AG09319 (cell line): Measurements from ENCODE around the gene SLC22A7.

ENCODE experiments used
- DNase-seq: peaks from one replicate; pipeline ENCODE4 v3.0.0-alpha.2; 2010; ENCODE audit warnings: low read depth; ENCODE audit errors: extremely low read depth
- TF ChIP-seq, protein P1 (sequence below): IDR thresholded peaks from 2 replicates; pipeline ENCODE4 v1.5.1; 2011; ENCODE audit warnings: low read depth, mild to moderate bottlenecking, inconsistent platforms, low read length, moderate library complexity

Gene SLC22A7

DNA sequence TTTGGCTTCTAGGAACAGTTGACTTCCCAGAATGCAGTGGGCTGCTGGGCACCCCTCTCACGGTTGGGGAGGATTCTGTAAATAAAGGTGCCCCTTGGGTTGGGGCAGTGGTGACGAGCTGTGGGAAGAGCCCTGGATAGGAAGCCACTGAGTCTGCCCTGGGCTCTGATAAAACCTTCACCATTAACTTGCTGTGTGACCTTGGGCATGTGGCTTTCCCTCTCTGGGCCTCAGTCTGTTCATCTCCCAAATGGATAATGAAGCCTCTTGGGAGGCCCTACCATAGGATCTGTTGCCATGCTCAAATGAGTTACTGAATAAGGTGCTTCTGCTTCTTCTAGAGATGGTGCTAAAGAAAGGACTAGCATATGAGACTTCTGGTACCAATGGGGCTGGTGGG, 6.8 kb downstream of the SLC22A7 start:
- TF ChIP-seq, protein P1, sequence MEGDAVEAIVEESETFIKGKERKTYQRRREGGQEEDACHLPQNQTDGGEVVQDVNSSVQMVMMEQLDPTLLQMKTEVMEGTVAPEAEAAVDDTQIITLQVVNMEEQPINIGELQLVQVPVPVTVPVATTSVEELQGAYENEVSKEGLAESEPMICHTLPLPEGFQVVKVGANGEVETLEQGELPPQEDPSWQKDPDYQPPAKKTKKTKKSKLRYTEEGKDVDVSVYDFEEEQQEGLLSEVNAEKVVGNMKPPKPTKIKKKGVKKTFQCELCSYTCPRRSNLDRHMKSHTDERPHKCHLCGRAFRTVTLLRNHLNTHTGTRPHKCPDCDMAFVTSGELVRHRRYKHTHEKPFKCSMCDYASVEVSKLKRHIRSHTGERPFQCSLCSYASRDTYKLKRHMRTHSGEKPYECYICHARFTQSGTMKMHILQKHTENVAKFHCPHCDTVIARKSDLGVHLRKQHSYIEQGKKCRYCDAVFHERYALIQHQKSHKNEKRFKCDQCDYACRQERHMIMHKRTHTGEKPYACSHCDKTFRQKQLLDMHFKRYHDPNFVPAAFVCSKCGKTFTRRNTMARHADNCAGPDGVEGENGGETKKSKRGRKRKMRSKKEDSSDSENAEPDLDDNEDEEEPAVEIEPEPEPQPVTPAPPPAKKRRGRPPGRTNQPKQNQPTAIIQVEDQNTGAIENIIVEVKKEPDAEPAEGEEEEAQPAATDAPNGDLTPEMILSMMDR: no peak
- DNase-seq: no peak

DNA sequence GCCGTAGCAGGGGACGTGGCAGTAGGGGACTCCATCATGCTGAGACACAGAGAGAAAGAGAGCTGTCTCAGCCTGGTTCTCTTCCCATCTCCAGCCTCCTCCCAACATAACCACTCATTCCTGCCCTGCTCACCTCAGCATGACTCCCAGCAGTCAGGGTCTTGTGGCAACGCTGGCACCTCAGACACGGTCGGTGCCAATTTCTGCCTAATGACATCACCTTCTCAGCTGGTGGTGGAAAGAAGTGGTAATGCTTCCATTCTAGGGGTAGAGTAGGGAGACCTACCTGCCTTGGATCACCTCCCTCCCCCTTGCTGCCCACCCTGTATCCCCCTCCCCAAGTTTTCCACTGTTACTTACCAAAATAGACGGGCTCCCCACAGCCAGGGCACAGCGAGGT, 8.0 kb downstream of the SLC22A7 start:
- TF ChIP-seq, protein P1: no peak
- DNase-seq: no peak

DNA sequence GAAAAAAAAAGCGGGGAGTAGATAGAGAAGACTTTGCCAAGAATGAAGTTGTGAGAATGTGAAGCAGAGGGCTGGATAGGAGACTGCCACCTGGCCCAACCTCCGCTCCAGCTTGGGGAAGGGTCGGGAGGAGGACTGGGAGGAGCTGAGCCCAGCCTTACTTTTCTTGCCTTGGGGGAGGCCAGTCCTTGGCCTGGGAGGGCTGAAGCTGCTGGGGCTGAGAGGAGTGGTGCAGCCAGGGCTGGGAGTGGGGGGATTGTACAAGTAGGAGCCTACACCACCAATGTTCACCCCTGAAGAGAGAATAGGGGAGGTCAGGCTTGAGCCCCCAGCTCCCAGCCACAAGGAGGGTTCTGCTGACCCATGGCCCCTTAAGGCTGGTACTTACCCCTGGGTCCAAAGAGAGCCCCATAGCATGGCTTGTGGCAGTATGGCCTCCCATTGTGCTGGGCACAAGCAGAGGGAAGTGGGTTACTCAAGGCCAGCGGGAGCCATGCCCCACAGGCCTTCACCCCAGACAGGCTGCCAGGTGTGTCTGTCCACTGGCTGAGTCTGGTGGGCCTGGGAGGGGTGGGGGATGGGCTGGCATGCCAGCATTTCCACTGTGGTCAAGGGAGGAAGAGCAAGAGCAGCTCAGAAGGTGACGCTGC, 9.5 kb downstream of the SLC22A7 start:
- no peak for DNase-seq

DNA sequence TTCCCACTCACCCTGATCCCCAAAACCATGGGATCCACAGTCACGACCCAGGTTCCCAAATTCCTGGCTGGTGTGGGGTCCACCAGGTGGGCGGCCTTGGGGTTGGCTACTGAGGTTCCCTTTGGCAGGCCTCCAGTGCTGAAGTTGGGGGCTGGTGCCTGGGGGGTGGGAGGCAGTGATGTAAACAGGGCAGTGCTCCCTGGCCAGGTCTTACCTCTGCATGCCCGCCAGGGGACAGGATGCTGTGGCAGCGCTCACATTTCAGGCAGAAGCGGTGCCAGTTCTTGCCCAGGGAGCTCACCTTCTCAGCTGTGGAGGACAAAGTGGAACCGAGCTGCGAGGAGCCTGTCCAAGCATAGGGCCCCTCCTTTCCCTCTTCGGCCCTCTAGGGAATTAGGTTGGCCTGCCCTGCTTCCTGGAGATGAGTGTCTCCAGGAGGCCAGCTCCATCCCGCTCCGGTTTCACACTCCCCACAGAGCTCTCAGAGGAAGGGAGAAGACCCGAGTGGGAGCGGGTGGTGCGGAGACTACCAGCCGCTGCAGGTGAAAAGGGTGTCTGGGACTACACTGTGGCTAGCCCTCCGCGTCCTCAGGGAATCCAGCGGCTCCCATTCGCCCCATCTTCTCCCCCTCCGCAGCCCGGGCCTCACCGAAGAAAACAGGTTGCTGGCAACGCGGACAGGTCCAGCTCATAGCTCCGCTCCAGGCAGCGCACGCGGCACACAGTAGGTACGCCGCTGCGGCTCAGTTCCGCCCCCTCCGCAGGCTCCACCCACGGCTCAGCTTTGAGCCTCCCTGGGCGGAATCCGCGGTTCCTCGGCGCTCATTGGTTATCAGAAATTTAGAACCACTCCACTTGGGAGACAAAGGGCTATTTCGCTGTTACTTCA, 10.3 kb downstream of the SLC22A7 start, which contains the start of gene CRIP3:
Gene CRIP3, minus strand, starts transcription at position 726 of the 889 bp plus-strand sequence. Its CDS starts 34 bp downstream, at position 692.
- TF ChIP-seq, protein P1: peak; percentile 7
- no peak for DNase-seq

More for the DNA sequence above, 9.5 kb downstream of the SLC22A7 start:
- TF ChIP-seq, protein P1: no peak

DNA sequence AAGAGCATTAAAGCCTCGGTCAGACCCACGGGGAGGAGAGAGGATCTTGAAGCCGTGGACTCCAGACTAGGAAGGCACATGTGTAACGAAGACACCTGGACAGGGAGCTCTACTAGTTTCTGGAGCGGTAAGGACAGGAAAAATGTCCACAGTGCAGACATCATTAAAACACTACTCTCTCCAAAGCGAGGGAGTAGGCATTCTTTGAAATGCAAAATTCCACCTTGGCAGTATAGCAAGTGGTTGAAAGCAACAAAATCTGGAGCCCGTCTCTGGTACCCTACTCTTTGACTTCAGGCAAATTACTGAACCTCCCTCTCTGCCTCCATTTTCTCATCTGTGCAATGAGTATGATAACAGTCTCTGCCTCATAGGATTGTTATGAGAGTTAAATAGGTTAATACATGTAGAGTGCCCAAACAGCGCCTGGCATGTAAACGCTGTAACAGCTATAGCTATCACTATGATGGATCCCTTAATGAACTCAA, 11.0 kb downstream of the SLC22A7 start:
- DNase-seq: no peak
- TF ChIP-seq, protein P1: no peak

DNA sequence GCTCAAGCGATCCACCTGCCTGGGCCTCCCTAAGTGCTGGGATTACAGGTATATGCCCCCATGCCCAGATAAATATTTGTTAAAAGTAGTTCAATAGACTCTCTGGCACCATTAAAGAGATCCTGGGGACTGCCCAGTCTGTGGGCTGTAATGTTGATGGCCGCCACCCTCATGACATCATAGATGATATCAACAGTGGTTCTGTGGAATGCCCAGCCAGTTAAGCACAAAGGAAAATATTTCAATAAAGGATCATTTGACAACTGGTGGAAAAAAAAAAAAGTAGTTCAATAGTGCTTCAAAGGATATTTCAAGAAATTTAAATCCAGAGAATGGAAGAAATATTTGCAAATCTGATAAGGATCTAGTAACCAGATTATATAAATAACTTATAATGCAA, 12.1 kb downstream of the SLC22A7 start:
- TF ChIP-seq, protein P1: no peak
- no peak for DNase-seq

DNA sequence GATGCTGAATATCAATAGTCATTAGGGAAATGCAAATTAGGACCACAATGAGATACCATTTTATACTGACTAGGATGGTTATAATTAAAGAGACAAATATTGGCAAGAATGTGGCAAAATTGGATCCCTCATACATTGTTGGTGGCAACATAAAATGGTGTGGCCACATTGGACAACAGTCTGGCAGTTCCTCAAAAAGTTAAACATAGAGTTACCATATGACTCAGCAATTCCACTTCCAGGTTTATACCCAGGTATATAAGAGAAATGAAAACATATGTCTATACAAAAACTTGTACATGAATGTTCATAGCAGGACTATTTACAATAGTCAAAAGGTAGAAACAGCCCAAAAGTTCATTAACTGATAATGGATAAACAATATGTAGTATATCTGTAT, 12.6 kb downstream of the SLC22A7 start:
- no peak for DNase-seq
- TF ChIP-seq, protein P1: no peak
